Osteocyte (in vitro differentiated cells): ENCODE data around the gene PHRF1. TPM values are rescaled to one million over a fixed set of nuclear protein-coding genes. Genes with fewer than 3 reads are reported as not detected.

ENCODE experiments used
- DNase-seq: peaks from one replicate; pipeline ENCODE4 v3.0.0; 2021; ENCODE audit warnings: mixed read lengths; ENCODE audit not compliant: unreplicated experiment; ENCODE audit errors: extremely low spot score
- H3K27ac Mint-ChIP-seq: one replicate; pipeline ENCODE4 v1.8.0; 2021; ENCODE audit warnings: mild to moderate bottlenecking, mixed read lengths; ENCODE audit not compliant: unreplicated experiment
- H3K27me3 Mint-ChIP-seq: one replicate; pipeline ENCODE4 v1.8.0; 2021; ENCODE audit warnings: mixed read lengths; ENCODE audit not compliant: unreplicated experiment
- H3K36me3 Mint-ChIP-seq: one replicate; pipeline ENCODE4 v1.8.0; 2021; ENCODE audit warnings: mixed read lengths; ENCODE audit not compliant: unreplicated experiment
- H3K4me1 Mint-ChIP-seq: one replicate; pipeline ENCODE4 v1.8.0; 2021; ENCODE audit warnings: mixed read lengths; ENCODE audit not compliant: unreplicated experiment
- H3K4me3 Mint-ChIP-seq: one replicate; pipeline ENCODE4 v1.8.0; 2021; ENCODE audit warnings: mild to moderate bottlenecking, moderate library complexity, mixed read lengths; ENCODE audit not compliant: unreplicated experiment
- H3K9me3 Mint-ChIP-seq: one replicate; pipeline ENCODE4 v1.8.0; 2021; ENCODE audit warnings: mixed read lengths; ENCODE audit not compliant: unreplicated experiment
- CTCF ChIP-seq: fragments of 200-600 bp; sonication (generic); IDR thresholded peaks from 2 replicates; pipeline ENCODE4 v1.5.0; 2021; ENCODE audit warnings: antibody characterized with exemption, mild to moderate bottlenecking, moderate library complexity
- total RNA-seq: library from RNA; stranded (reverse); gene quantifications from 2 replicates; pipeline ENCODE4 v1.2.1, GENCODE V29; 2021

The PHRF1 gene
- total RNA-seq, 1 donor from 2014 or later, result 31.5 TPM

GRCh38 chr11:530960-531831, 45.1 kb upstream of the PHRF1 start:
- no peaks in the 10 kb centered on the region for H3K9me3 Mint-ChIP-seq
- H3K27me3 Mint-ChIP-seq, result no peaks in the 10 kb centered on the region
- peaks cover 6% of the 10 kb centered on the region for H3K36me3 Mint-ChIP-seq
- peaks cover 6% of the 10 kb centered on the region for H3K4me1 Mint-ChIP-seq
- no peak for TF ChIP-seq CTCF
- H3K4me3 Mint-ChIP-seq, result no peak overlapping the region
- no peak overlapping the region for H3K27ac Mint-ChIP-seq
- no peak for DNase-seq

- TF ChIP-seq CTCF, result no peak
These were observed 44.2 kb upstream of the PHRF1 start for GRCh38 chr11:531919-532526.

GRCh38 chr11:532527-532985, 43.7 kb upstream of the PHRF1 start:
- DNase-seq, result peak; percentile 75
- Mint-ChIP-seq H3K4me1 (peaks cover 9% of the 10 kb centered on the region), H3K4me3 (peak overlapping the region; percentile 18), H3K9me3 (no peaks in the 10 kb centered on the region), H3K27ac (no peak overlapping the region), H3K27me3 (no peaks in the 10 kb centered on the region), H3K36me3 (peaks cover 6% of the 10 kb centered on the region)
- TF ChIP-seq CTCF, result no peak

More at GRCh38 chr11:531919-532526, 44.2 kb upstream of the PHRF1 start:
- no peaks in the 10 kb centered on the region for H3K9me3 Mint-ChIP-seq
- peaks cover 9% of the 10 kb centered on the region for H3K4me1 Mint-ChIP-seq
- peaks cover 6% of the 10 kb centered on the region for H3K36me3 Mint-ChIP-seq
- H3K27ac Mint-ChIP-seq, result no peak overlapping the region
- peak overlapping the region; percentile 18 for H3K4me3 Mint-ChIP-seq
- no peak for DNase-seq
- no peaks in the 10 kb centered on the region for H3K27me3 Mint-ChIP-seq

- peaks cover 6% of the 10 kb centered on the region for H3K36me3 Mint-ChIP-seq
- H3K27ac Mint-ChIP-seq, result no peak overlapping the region
- peaks cover 13% of the 10 kb centered on the region for H3K4me1 Mint-ChIP-seq
- no peak overlapping the region for H3K4me3 Mint-ChIP-seq
- TF ChIP-seq CTCF, result no peak
- peak; percentile 82 for DNase-seq
- H3K9me3 Mint-ChIP-seq, result no peaks in the 10 kb centered on the region
- H3K27me3 Mint-ChIP-seq, result no peaks in the 10 kb centered on the region
These were observed 43.2 kb upstream of the PHRF1 start for GRCh38 chr11:532986-533585.
